Prostate gland (tissue), 2 donors: Measurements from ENCODE around the gene ZNFX1.

Experiments used
- CTCF ChIP-seq, 4 experiments: fragments of 200-600 bp in 2 of 4; fragments of 450-650 bp in 2 of 4; sonication (generic) in 2 of 4; IDR thresholded peaks; 1 replicate in 3 of 4; 2 replicates in 1 of 4; pipeline ENCODE4 v1.5.1; 2016 to 2019; ENCODE audit warnings: antibody characterized with exemption in 4 of 4, mild to moderate bottlenecking in 2 of 4, moderate library complexity in 2 of 4
- POLR2AphosphoS5 ChIP-seq: sonication (generic); formaldehyde crosslinking; IDR thresholded peaks from one replicate; pipeline ENCODE4 v1.6.1; 2017; ENCODE audit warnings: antibody characterized with exemption

GRCh38 chr20:49326026-49326425, 48.2 kb upstream of the ZNFX1 start:
- TF ChIP-seq POLR2AphosphoS5: no peak
- TF ChIP-seq CTCF (IDR thresholded peaks at IDR 0.05): no peak
